ENCODE measurements around the gene FAM221A.

GRCh38 chr7:23633417-23633816 is 46.6 kb upstream of the FAM221A start:
- TF ChIP-seq, protein P1, sequence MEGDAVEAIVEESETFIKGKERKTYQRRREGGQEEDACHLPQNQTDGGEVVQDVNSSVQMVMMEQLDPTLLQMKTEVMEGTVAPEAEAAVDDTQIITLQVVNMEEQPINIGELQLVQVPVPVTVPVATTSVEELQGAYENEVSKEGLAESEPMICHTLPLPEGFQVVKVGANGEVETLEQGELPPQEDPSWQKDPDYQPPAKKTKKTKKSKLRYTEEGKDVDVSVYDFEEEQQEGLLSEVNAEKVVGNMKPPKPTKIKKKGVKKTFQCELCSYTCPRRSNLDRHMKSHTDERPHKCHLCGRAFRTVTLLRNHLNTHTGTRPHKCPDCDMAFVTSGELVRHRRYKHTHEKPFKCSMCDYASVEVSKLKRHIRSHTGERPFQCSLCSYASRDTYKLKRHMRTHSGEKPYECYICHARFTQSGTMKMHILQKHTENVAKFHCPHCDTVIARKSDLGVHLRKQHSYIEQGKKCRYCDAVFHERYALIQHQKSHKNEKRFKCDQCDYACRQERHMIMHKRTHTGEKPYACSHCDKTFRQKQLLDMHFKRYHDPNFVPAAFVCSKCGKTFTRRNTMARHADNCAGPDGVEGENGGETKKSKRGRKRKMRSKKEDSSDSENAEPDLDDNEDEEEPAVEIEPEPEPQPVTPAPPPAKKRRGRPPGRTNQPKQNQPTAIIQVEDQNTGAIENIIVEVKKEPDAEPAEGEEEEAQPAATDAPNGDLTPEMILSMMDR (IDR thresholded peaks at IDR 0.05), result no peak
- TF ChIP-seq POLR2A (IDR thresholded peaks at IDR 0.05) (no peak), POLR2AphosphoS5 (IDR thresholded peaks at IDR 0.05) (no peak)
